Vagina (tissue), 2 donors: ENCODE results near the gene RNF8. TPM values are rescaled to one million over a fixed set of nuclear protein-coding genes. Genes with fewer than 3 reads are reported as not detected.
"Not testable (repeated sequence)": the region's sequence is repeated elsewhere in the genome, so short reads cannot be mapped to it uniquely, and the experiment has no call there.

Experiments used
- DNase-seq, 2 donors: peaks; one replicate each; pipeline ENCODE4 v3.0.0-alpha.2; 2017; ENCODE audit errors: extremely low spot score in 2 of 2
- H3K27ac ChIP-seq: fragments of 200-600 bp; sonication (generic); one replicate; pipeline ENCODE4 v1.5.1; 2019
- H3K27me3 ChIP-seq: fragments of 200-600 bp; sonication (generic); one replicate; pipeline ENCODE4 v1.5.1; 2019
- H3K36me3 ChIP-seq, 2 donors: fragments of 200-600 bp; sonication (generic); one replicate each; pipeline ENCODE4 v1.5.1; 2017 to 2019
- H3K4me1 ChIP-seq: fragments of 200-600 bp; sonication (generic); one replicate; pipeline ENCODE4 v1.5.1; 2019
- H3K4me3 ChIP-seq, 2 donors: fragments of 200-600 bp; sonication (generic); 1 replicate in 1 of 2; 2 replicates in 1 of 2; pipeline ENCODE4 v1.5.1; 2016 to 2019
- H3K9me3 ChIP-seq: fragments of 200-600 bp; sonication (generic); one replicate; pipeline ENCODE4 v1.5.1; 2019
- POLR2A ChIP-seq, 2 donors: fragments of 450-650 bp; IDR thresholded peaks; one replicate each; pipeline ENCODE4 v1.6.1; 2017; ENCODE audit warnings: antibody characterized with exemption in 2 of 2, mild to moderate bottlenecking in 2 of 2, moderate library complexity in 2 of 2
- POLR2AphosphoS5 ChIP-seq, 2 donors: sonication (generic); formaldehyde crosslinking; IDR thresholded peaks; one replicate each; pipeline ENCODE4 v1.9.0; 2017; ENCODE audit warnings: antibody characterized with exemption in 2 of 2, mild to moderate bottlenecking in 2 of 2, low read depth in 1 of 2; ENCODE audit not compliant: insufficient read depth in 1 of 2
- intact Hi-C: fragments of 100-400 bp; cut with DNase I; formaldehyde crosslinking; loops from one replicate; pipeline ENCODE4 v1.15.1; 2023
- total RNA-seq: library from RNA; depleted of rRNA; stranded (reverse); fragments of >200 nt; gene quantifications from one replicate; pipeline ENCODE4 v1.2.3, GENCODE V29; 2016
- TF ChIP-seq, protein P1 (sequence below), 3 experiments: fragments of 450-650 bp in 2 of 3; fragments of 200-600 bp in 1 of 3; sonication (generic) in 1 of 3; IDR thresholded peaks; one replicate each; pipeline ENCODE4 v1.5.1; 2017 to 2019; ENCODE audit warnings: antibody characterized with exemption in 3 of 3, mild to moderate bottlenecking in 2 of 3, moderate library complexity in 2 of 3

Gene RNF8
- total RNA-seq, 1 donor from 2014 or later, result 15.0 TPM

DNA sequence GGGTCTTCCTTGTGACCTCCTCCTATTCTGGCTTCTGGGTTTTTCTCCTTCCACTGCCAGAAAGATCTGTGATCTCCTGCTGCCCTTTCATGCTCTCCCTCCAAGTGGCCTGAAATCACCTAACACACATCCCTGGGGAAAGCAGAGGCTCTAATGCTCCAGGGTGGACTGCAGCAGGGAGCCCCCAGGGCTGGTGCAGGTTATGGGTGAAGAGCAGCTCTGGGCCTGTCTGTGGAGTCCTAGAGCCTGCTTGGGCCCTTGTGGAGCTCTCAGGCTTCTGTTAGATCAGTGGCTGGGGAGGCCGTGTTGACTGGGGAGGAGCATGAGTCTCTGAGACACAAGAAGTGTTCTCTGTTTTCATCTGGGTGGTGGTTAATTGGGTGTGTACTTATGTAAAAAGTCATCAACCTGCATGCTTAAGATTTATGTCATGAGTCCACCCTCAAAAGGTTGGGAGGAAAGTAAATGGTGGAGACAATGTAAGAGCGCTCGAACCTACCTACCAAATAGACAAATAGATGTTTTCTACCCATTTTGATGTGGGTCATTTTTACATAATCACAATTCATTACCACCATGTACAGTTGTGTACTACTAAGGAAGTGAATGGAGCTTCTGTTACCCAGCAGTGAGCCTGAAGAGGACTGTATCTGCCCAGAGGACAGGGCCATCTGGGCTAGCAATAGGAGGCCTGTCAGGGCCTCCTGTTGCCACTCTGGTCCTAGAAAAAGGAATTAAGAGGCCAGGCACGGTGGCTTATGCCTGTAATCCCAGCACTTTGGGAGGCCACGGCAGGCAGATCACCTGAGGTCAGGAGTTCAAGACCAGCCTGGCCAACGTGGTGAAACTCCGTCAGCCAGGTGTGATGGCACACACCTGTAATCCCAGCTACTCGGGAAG lies 32.0 kb upstream of the RNF8 start:
- Histone ChIP-seq H3K4me3 (no peak overlapping the region), H3K4me1 (peaks cover 23% of the 10 kb centered on the region), H3K27ac (no peak overlapping the region), H3K36me3 (peaks cover 0 to 24% of the 10 kb centered on the region in 2 donors), H3K27me3 (no peaks in the 10 kb centered on the region), H3K9me3 (no peaks in the 10 kb centered on the region)
- intact Hi-C loops, result no loop called here
- TF ChIP-seq POLR2AphosphoS5 (IDR thresholded peaks at IDR 0.05; ENCODE audit: insufficient read depth in 1 of 2, low read depth in 1 of 2) (no peak), POLR2A (IDR thresholded peaks at IDR 0.05) (no peak)
- DNase-seq, result no peak

DNA sequence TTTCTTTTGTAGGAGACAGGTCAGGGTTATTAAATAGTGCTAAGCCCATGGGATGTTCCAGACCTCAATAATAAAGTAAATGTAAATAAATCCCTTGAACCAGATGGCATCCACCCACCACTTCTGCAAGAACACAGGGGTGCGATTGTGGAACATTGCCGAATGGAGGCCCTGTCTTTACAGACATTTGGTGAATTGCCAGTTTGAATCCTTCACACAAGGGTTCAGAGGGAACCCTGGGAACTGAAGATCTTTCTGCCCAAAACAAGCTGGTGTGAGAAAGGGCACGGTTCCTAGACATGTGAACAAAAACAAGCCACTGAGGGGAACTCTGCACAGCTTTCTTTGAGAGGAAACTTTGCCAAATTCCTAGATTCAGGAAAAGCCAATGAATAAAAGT lies 30.2 kb upstream of the RNF8 start:
- H3K27me3 ChIP-seq, result no peaks in the 10 kb centered on the region
- no peak overlapping the region for H3K4me3 ChIP-seq
- no peaks in the 10 kb centered on the region for H3K9me3 ChIP-seq
- peaks cover 0 to 6% of the 10 kb centered on the region in 2 donors for H3K36me3 ChIP-seq
- peaks cover 21% of the 10 kb centered on the region for H3K4me1 ChIP-seq
- TF ChIP-seq POLR2A (IDR thresholded peaks at IDR 0.05) (no peak), POLR2AphosphoS5 (IDR thresholded peaks at IDR 0.05; ENCODE audit: insufficient read depth in 1 of 2, low read depth in 1 of 2) (no peak)
- TF ChIP-seq, protein P1, sequence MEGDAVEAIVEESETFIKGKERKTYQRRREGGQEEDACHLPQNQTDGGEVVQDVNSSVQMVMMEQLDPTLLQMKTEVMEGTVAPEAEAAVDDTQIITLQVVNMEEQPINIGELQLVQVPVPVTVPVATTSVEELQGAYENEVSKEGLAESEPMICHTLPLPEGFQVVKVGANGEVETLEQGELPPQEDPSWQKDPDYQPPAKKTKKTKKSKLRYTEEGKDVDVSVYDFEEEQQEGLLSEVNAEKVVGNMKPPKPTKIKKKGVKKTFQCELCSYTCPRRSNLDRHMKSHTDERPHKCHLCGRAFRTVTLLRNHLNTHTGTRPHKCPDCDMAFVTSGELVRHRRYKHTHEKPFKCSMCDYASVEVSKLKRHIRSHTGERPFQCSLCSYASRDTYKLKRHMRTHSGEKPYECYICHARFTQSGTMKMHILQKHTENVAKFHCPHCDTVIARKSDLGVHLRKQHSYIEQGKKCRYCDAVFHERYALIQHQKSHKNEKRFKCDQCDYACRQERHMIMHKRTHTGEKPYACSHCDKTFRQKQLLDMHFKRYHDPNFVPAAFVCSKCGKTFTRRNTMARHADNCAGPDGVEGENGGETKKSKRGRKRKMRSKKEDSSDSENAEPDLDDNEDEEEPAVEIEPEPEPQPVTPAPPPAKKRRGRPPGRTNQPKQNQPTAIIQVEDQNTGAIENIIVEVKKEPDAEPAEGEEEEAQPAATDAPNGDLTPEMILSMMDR (IDR thresholded peaks at IDR 0.05), result no peak
- no peak overlapping the region for H3K27ac ChIP-seq
- intact Hi-C loops, result no loop called here
- no peak for DNase-seq

DNA sequence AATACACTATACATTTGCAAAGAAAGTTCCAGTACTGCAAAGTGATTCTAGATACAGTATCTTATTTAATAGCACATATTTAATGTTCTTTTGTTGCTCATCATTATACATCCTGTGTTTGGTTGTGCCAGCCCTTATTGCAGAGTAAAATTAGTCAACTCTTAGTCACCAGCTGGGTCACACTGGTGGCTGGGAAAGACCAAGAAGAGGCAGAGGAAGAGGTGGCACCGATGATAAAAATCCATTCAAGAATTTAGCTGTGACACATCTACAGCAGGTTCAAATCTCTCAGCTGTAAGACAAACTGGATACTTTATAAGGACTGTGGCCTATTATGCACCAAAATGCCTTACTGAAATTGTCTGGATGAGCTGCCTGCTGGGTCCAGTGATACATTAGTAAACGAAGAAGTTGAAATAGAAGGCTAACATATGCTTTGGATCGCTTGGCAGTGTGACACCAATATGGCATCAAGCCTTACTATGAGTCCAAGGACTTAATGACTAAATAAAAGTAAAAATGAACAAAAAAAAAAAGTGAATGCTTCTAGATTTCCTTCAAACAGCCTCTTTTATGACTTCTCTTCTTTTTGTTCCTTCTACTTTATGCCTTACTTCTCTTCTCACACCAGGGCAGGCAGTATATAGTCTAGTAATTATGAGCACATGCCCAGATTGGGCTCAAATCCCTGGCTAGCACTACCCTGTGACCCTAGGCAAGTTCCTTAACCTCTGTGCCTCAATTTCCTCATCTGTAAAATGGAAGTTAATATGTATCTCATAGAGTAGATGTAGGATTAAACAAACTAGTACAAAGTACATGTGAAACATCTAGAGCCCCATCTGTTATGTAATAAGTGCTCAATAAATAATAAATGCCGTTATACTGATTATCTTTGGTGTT lies 29.4 kb upstream of the RNF8 start:
- Histone ChIP-seq H3K36me3 (no peaks in the 10 kb centered on the region), H3K4me1 (peaks cover 13% of the 10 kb centered on the region), H3K9me3 (no peaks in the 10 kb centered on the region), H3K27me3 (no peaks in the 10 kb centered on the region), H3K27ac (no peak overlapping the region), H3K4me3 (no peak overlapping the region)
- TF ChIP-seq POLR2A (IDR thresholded peaks at IDR 0.05) (no peak), POLR2AphosphoS5 (IDR thresholded peaks at IDR 0.05; ENCODE audit: insufficient read depth in 1 of 2, low read depth in 1 of 2) (peak in 1 of 2 donors; percentile 56)
- TF ChIP-seq, protein P1 (IDR thresholded peaks at IDR 0.05), result no peak
- intact Hi-C loops, result no loop called here
- no peak for DNase-seq

DNA sequence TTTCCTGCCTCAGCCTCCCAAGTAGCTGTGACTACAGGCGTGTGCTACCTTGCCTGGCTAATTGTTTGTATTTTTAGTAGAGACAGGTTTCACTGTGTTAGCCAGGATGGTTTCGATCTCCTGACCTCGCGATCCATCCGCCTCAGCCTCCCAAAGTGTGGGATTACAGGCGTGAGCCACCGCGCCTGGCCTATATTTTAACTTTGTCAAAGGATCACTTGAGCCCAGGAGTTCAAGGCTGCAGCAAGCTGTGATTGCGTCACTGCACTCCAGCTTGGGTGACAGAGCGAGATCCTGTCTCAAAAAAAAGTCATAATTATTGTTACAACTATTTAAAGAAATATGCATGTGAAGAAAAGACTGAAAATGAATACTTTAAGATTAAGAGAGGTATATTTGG lies 23.4 kb upstream of the RNF8 start:
- H3K27ac ChIP-seq, H3K4me1 ChIP-seq, intact Hi-C loops, DNase-seq, H3K27me3 ChIP-seq, H3K4me3 ChIP-seq, H3K9me3 ChIP-seq: not testable (repeated sequence)
- H3K36me3 ChIP-seq, result peaks cover 0 to 18% of the 10 kb centered on the region in 2 donors

DNA sequence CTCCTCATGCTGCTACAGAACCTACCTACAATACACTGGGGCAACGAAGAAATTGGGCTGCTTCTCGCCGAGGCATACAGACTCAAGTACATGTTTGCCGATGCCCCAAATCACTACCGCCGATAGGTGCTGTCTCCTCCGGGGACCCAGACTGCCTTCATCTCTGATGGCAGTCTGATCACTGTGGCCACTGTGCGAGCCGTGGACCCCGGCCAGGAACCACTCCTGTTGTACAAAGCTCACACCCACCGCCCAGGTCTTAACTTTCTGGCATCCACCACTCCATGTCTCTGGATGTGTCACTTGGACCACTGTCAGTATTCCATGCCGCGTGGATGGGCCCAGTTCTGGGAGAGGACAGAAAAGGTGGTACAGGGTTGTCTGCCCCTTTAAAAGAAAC lies 22.7 kb upstream of the RNF8 start:
- no peak overlapping the region for H3K27ac ChIP-seq
- H3K9me3 ChIP-seq, result no peaks in the 10 kb centered on the region
- no peaks in the 10 kb centered on the region for H3K27me3 ChIP-seq
- H3K4me1 ChIP-seq, result no peaks in the 10 kb centered on the region
- H3K36me3 ChIP-seq, result peaks cover 0 to 18% of the 10 kb centered on the region in 2 donors
- no peak overlapping the region for H3K4me3 ChIP-seq
- no peak for DNase-seq
- TF ChIP-seq POLR2AphosphoS5 (IDR thresholded peaks at IDR 0.05; ENCODE audit: insufficient read depth in 1 of 2, low read depth in 1 of 2) (no peak), POLR2A (IDR thresholded peaks at IDR 0.05) (no peak)
- TF ChIP-seq, protein P1 (IDR thresholded peaks at IDR 0.05), result no peak
- intact Hi-C loops, result no loop called here
